NCI-H69 (cell line): Measurements from ENCODE around the gene CHMP3.
"Not testable (repeated sequence)": the region's sequence is repeated elsewhere in the genome, so short reads cannot be mapped to it uniquely, and the experiment has no call there.

Experiments
- DNase-seq: peaks from one replicate; lab custom pipeline; 2025; lab: John Stamatoyannopoulos, UW

CHMP3 gene

GRCh38 chr2:86549440-86549839, 13.8 kb downstream of the CHMP3 start:
- DNase-seq: not testable (repeated sequence)

DNA sequence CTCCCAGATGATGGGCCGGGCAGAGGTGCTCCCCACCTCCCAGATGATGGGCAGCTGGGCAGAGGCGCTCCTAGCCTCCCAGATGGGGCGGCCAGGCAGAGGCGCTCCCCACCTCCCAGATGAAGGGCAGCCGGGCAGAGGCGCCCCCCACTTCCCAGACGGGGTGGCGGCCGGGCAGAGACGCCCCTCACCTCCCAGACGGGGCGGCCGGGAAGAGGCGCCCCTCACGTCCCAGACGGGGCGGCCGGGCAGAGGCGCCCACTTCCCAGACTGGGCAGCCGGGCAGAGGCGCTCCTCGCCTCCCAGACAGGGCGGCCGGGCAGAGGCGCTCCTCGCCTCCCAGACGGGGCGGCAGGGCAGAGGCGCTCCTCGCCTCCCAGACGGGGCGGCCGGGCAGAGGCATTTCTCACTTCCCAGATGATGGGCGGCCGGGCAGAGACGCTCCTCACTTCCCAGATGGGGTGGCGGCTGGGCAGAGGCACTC, 14.3 kb downstream of the CHMP3 start:
- DNase-seq: not testable (repeated sequence)

- not testable (repeated sequence) for DNase-seq
Observed at GRCh38 chr2:86548165-86548912, 14.9 kb downstream of the CHMP3 start.

DNA sequence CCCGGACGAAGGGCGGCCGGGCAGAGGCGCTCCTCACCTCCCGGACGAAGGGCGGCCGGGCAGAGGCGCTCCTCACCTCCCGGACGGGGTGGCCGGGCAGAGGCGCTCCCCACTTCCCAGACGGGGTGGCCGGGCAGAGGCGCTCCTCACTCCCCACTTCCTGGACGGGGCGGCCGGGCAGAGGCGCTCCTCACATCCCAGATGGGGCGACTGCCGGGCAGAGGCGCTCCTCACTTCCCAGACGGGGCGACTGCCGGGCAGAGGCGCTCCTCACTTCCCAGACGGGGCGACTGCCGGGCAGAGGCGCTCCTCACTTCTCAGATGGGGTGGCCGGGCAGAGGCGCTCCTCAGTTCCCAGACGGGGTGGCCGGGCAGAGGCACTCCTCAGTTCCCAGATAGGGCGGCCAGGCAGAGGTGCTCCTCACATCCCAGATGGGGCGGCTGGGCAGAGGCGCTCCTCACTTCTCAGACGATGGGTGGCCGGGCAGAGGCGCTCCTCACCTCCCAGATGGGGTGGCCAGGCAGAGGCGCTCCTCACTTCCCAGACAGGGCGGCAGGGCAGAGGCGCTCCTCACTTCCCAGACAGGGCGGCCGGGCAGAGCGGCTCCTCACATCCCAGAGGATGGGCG, 17.8 kb downstream of the CHMP3 start:
- DNase-seq: not testable (repeated sequence)

- DNase-seq: not testable (repeated sequence)
Observed at GRCh38 chr2:86544278-86545099, 18.8 kb downstream of the CHMP3 start.

DNA sequence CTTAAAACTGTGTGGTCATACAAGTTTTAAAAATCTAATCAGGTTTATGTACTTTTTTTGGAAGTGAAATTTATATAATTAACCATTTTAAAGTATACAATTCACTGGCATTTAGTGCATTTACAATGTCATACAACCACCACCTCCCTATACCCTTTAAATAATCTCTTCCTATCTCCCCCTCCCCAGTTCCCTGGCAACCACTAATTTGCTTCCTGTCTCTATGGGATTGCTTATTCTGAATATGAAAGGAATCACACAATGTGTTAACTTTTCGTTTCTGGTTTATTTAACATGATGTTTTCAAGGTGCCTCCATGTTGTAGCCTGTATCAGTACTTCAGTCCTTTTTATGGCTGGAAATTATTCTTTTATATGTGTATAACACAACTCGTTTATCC, 19.4 kb downstream of the CHMP3 start:
- DNase-seq: peak; percentile 1

DNA sequence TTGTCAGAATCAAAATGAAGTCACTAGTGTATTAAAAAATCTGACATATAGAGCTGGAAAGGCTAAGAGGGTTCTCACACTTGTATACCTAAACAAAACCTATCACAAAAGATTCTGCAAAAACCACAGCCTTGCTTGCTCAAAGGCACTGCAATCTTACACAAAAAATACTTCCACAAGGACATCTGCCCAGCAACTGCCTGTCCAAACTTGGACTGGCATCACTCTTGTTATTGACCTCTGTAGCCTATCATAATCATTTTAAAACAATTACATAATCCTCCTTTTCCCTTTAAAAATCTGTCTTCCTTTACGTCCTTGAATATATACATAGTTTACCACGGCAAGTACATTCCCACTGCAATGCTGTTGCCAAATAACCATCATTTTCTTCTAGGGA, 19.9 kb downstream of the CHMP3 start:
- DNase-seq: no peak

DNA sequence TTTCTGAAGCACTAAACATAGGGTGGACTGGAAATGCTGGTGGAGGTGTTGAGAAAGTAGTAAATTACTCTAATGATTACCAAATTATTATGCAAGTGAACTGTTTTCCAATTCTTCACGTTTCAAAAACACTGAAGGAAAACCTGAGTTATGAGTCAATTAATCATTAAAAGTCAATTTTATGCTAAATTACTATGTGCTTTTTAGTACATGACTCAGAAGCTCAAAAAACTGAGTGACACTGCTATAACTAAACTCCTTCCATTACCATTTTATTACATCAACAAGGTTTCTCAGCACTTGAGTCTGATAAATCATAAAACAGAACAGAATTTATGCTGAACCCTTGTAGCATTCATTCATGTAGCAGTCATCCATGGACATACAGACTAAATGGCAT, 20.4 kb downstream of the CHMP3 start:
- no peak for DNase-seq

GRCh38 chr2:86541334-86541733, 21.9 kb downstream of the CHMP3 start:
- no peak for DNase-seq

DNA sequence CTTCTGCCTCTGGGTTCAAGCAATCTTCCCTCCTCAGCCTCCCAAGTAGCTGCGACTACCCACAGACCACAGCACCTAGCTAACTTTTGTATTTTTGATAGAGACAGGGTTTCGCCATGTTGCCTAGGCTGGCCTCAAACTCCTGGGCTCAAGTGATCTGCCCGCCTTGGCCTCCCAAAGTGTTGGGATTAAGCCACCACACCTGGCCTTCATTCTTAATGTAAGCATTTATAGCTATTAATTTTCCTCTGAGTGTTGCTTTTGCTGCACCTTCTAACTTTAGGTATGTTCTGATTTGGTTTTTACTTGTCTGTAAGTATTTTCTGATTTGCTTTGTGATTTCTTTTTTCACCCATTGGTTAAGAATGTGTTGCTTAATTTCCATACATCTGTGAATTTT, 29.7 kb downstream of the CHMP3 start:
- no peak for DNase-seq

GRCh38 chr2:86525421-86526340, 37.6 kb downstream of the CHMP3 start:
- DNase-seq: no peak

- DNase-seq: no peak
Observed at GRCh38 chr2:86523491-86523890, 39.8 kb downstream of the CHMP3 start.

DNA sequence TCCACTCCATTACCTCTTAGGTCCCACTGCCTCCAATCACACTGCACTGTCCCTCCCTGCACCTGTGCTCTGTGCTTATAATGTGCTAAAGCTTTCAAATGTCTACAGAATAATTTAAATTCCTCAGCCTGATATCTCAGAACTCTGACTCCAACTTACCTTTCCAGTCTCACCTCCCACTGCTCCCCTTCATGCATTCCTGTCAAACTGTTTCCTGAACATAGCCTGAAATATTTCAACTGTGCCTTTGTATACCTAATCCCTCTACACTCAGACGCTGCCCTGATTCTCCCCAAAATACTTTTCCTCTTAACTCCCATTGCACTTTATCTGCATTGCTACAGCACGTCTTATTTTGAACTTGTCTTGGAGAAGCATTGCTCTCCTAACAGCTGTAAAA, 40.5 kb downstream of the CHMP3 start:
- DNase-seq: no peak

- no peak for DNase-seq
Observed at GRCh38 chr2:86521922-86522321, 41.3 kb downstream of the CHMP3 start.

- no peak for DNase-seq
Observed at GRCh38 chr2:86520153-86520552, 43.1 kb downstream of the CHMP3 start.

- DNase-seq: no peak
Observed at GRCh38 chr2:86519349-86519748, 43.9 kb downstream of the CHMP3 start.

GRCh38 chr2:86518481-86518880, 44.8 kb downstream of the CHMP3 start:
- peak; percentile 20 for DNase-seq

GRCh38 chr2:86513948-86514660, 49.1 kb downstream of the CHMP3 start:
- no peak for DNase-seq

DNA sequence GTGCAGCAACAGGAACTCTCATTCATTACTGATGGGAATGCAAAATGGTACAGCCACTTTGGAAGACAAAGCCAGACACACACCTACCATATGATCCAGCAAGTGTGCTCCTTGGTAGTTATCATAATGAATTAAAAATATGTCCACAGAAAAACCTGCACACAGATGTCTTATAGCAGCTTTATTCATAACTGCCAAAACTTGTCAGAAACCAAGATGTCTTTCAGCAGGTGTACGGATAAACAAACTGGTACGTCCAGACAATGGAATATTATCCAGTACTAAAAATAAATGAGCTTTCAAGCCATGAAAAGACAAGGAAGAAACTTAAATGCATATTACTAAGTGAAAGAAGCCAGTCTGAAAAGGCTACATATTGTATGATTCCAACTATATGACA, 50.4 kb downstream of the CHMP3 start:
- no peak for DNase-seq

- DNase-seq: no peak
Observed at GRCh38 chr2:86512034-86512433, 51.2 kb downstream of the CHMP3 start.

GRCh38 chr2:86510436-86510933, 52.8 kb downstream of the CHMP3 start:
- DNase-seq: no peak
